Coronary artery (tissue), 2 donors: ENCODE measurements around the gene NRL.
"Not testable (repeated sequence)": the region's sequence is repeated elsewhere in the genome, so short reads cannot be mapped to it uniquely, and the experiment has no call there.

ENCODE experiments used
- DNase-seq: peaks from one replicate; pipeline ENCODE4 v3.0.0-alpha.2; 2017; ENCODE audit warnings: low spot score
- H3K27ac ChIP-seq, 2 donors: fragments of 200-600 bp; sonication (generic); one replicate each; pipeline ENCODE4 v1.5.1; 2016 to 2019
- H3K4me3 ChIP-seq: fragments of 200-600 bp; sonication (generic); 2 replicates; pipeline ENCODE4 v1.5.1; 2016; ENCODE audit warnings: mild to moderate bottlenecking, moderate library complexity
- CTCF ChIP-seq: fragments of 200-600 bp; sonication (generic); IDR thresholded peaks from one replicate; pipeline ENCODE4 v1.5.1; 2019; ENCODE audit warnings: antibody characterized with exemption

The NRL gene

GRCh38 chr14:24036169-24036962 is 78.4 kb downstream of the NRL start:
- H3K4me3 ChIP-seq, result peak overlapping the region; percentile 91
- peak; percentile 89 for DNase-seq
- H3K27ac ChIP-seq, result peak overlapping the region; percentile 84 to 99
- TF ChIP-seq CTCF, result peak; percentile 70

GRCh38 chr14:24035769-24036168 is 79.0 kb downstream of the NRL start:
- Histone ChIP-seq H3K4me3 (peak overlapping the region; percentile 91), H3K27ac (peak overlapping the region; percentile 84 to 99)
- not testable (repeated sequence) for DNase-seq

GRCh38 chr14:24032727-24033418 is 81.9 kb downstream of the NRL start:
- Histone ChIP-seq H3K4me3 (no peak overlapping the region), H3K27ac (no peak overlapping the region)
- no peak for TF ChIP-seq CTCF
- no peak for DNase-seq

GRCh38 chr14:24031331-24031730 is 83.4 kb downstream of the NRL start:
- DNase-seq, H3K27ac ChIP-seq, H3K4me3 ChIP-seq: not testable (repeated sequence)

- H3K4me3 ChIP-seq, H3K27ac ChIP-seq, DNase-seq: not testable (repeated sequence)
Observed at GRCh38 chr14:24029687-24030086, 85.1 kb downstream of the NRL start.
